NCI-H2196 treated with DMSO at 0.1 percent for 48 hours (cell line): ENCODE results near the gene C1orf87.
"Not testable (repeated sequence)": the region's sequence is repeated elsewhere in the genome, so short reads cannot be mapped to it uniquely, and the experiment has no call there.

Experiments used
- DNase-seq: peaks from one replicate; lab custom pipeline; 2025; ENCODE audit not compliant: unreplicated experiment; lab: John Stamatoyannopoulos, UW

The C1orf87 gene

GRCh38 chr1:59997479-59998115 is 76.0 kb downstream of the C1orf87 start:
- no peak for DNase-seq

DNA sequence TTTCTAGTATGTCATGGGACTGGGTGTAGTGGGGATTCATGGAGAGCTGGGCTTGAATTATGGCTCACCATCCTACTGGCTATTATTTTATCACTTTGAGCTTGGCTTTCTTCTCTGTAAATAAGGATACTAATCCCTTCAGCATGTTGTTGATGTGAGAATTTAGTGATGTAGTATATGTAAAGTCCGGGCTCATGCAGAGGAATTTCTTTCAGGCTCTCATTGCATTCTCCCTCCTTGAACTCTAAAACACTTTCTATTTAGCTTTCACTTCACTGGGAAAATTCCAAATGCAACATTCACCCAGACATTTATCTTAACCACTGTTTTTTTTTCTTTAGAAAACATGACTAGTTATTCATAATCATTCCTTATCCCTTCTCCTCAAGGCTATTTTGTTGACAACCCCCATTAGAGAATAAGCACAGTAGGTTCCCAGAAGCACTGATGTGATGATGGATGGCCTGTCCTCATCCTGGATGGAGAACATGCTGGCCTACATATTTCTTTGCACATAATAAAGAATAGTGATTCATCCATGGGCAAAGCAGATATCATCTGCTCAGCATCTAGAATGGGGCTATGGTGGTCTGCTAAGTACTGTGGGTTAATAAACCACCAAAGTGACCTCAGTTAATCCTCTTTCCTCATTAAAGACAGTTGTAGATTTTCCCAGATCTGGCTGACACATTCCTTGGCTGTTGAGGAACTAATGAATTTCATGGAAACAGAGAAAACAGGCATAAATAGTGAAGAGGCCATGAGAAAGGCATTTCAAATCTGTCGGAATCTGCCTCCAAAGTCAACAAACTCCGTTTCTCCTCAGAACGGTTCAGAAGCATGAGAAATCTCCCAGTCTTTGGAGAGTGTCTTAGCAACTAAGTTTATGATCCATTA is 79.0 kb downstream of the C1orf87 start:
- DNase-seq: no peak

- DNase-seq: no peak
These were observed 81.3 kb downstream of the C1orf87 start for GRCh38 chr1:59992040-59992820.

DNA sequence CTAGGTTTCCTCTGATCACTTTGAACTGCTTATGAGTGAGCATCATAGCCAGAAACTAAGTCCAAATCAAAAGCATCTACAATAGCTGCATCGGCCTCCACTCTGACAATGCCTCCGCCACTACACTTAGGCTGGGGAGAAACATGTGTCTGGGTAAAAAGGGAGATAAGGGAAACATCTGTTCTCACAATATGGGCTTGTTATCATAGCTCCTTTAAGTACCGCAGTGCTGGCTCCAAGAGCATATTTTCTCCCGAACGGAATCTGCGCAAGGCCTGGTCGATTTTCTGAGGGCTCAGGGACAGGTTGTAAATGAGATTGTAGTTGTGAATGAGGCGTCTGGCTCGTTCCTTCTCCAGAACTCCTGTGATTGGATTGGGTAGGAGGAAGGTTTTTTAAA is 83.1 kb downstream of the C1orf87 start:
- DNase-seq: no peak

GRCh38 chr1:59986516-59987310 is 86.9 kb downstream of the C1orf87 start:
- no peak for DNase-seq

GRCh38 chr1:59985911-59986515 is 87.6 kb downstream of the C1orf87 start:
- no peak for DNase-seq

- no peak for DNase-seq
These were observed 93.9 kb downstream of the C1orf87 start for GRCh38 chr1:59979666-59980065.

DNA sequence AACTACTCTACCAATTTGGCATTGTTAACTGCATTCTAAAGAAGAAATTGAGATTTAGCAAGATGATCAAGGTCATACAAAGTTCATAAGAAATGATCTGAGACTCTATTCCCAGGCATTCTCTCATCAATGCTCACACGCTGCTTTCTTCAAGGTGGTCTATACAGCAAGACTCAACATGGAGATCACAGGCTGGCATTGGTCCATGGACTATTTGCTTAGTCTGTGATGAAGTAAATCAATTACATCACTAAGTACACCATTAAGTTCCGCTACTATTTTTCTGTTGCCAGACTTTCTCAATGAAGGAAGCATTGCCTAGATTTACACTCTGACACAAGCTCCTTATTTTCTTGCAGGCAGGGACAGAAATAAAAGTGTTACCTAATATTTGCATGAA is 95.1 kb downstream of the C1orf87 start:
- DNase-seq: no peak

DNA sequence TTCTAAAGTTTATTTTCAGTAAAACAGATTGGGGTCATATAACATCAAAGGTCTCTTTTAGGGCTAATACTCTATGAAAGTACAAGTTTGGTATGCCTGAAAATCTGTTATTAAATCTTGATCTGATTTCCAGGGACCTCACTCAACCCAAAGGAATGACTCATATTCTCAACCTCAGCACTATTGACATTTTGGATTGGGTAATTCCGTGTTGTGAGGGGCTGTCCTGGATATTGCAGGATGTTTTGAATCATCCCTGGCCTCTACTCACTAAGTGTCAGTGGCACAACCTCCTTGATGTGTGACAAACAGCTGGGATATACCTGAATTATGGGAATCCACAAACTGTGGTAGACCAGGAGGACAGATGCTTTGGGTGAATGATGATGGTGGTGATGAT is 95.5 kb downstream of the C1orf87 start:
- no peak for DNase-seq

- DNase-seq: no peak
These were observed 96.5 kb downstream of the C1orf87 start for GRCh38 chr1:59977075-59977410.

DNA sequence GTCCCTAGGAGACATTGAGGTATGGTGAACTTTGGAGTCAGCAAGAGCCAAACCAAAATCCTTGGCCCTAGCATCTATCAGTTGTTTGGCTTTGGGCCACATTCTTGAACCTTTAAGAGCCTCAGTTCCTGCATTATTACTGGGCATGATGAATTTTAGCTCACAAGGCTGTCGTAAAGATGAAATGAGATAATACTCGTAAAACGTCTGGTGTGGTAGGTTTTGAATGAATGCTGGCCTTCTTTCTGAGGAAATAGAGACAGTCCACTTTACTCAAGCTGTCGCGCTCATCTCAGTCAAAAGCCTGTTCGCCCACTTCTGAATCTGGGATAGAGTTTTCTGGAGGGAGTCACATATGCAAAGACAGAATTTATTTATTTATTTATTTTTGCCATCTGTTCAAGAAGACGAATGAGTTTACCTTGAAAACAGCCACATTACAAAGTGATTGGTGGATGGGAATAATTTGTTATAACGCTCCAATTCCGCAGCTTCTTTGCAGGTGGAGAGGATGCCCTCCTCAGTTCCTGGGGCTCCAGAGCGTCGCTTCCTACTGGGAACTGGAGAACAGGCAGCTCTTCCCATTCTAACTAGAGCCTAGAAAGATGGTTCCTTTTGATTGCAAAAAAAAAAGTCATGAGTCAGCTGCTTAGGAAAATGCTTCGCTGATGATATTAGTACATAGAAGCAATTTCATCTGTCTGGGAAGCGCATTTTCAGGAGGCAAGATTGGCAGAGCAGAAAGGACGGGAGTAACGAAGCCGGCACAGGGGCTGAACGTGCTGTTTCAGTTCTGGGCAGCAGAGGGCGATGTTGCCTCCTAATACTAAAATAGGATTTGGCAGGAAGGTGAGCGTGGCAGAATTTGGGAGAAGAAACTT is 97.1 kb downstream of the C1orf87 start:
- peak; percentile 34 for DNase-seq

DNA sequence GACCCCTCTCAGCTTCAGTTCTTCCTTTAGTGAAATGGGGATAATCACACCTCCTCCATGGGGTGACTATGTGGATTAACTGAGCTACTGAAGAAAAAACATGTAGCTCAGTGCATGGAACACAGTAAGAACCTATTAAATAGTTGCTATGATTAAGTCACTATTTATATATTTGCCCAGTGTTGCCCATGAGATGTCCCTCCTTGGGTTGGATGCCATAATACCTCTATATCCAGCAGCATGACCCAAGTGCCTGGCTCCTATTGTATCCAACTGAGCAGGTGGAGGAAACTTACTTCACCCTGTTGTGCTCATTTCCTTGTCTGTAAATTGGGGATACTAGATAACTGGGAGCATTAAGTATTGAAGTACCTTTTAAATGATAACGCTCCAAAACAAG is 99.9 kb downstream of the C1orf87 start:
- no peak for DNase-seq

DNA sequence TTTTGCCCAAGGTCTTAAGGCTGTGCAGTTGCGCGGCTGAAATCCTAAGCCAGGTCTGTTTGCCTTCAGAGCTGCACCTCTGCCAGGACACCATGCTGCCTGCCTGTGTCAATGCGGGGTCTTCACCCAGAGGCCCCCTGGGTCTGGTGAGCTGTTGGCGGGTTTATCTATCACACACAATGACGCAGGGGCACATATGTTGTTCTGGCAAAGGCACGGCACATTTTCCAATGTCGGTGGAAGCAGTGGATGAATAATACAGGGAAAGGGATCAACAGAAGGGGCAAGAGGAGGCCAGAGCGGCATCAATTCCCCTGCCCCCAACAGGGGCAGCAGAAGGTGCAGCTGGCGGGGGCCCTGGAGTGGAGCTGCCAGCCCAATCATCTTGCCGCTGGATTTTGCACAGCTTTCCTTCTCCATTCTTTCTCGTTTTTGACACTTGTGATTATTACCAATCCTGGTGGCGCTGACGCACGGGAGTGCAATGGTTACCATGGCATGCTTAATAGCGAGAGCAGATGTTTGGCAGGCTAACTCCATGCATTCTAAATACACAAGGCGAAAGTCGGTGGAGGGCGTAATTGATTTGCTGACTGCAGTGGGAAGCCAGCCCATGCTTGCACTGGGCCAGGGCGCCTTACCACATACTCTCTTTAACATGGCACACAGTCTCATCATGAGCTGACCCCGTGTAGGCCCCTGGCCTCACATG is 101.2 kb downstream of the C1orf87 start:
- DNase-seq: peak; percentile 23

DNA sequence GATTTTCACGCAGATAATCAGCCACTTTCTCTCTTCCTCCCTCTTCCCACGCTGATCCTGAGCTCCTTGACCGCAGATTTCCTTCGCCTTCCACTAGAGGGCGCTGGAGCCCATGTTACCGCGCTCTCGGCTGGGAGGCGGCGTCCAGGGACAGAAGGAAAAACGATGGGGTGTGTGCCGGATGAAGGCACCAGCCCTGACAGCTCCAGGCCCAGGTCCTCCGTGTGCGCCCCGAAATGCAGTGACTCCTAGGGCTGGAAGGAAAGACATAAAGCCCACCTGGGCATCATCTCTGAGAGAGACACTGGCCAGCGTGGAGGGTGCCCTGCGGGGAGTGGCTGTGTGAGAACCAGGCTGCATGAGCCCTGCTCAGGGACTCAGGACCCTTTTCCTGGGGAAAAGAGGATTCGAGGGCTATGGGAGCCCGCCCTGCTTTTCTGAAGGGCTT is 102.1 kb downstream of the C1orf87 start:
- DNase-seq: peak; percentile 37

DNA sequence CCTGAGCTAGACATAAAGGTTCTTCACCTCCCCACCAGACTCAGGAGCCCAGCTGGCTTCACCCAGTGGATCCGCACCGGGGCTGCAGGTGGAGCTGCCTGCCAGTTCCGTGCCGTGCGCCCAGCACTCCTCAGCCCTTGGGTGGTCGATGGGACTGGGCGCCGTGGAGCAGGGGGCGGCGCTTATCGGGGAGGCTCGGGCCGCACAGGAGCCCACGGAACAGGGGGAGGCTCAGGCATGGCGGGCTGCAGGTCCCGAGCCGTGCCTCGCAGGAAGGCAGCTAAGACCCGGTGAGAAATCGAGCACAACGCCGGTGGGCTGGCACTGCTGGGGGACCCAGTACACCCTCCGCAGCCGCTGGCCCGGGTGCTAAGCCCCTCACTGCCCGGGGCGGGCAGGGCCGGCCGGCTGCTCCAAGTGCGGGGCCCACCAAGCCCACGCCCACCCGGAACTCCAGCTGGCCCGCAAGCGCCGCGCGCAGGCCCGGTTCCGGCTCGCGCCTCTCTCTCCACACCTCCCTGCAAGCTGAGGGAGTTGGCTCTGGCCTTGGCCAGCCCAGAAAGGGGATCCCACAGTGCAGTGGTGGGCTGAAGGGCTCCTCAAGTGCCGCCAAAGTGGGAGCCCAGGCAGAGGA is 103.9 kb downstream of the C1orf87 start:
- not testable (repeated sequence) for DNase-seq

DNA sequence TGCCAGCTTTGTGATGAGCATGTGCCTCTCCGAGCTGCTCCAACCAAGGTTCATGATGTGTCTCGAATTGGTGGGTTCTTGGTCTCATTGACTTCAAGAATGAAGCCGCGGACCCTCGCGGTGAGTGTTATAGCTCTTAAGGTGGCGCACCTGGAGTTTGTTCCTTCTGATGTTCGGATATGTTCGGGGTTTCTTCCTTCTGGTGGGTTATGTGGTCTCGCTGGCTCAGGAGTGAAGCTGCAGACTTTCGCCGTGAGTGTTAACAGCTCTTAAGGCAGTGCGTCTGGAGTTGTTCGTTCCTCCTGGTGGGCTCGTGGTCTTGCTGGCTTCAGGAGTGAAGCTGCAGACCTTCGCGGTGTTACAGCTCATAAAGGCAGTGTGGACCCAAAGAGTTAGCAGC is 104.8 kb downstream of the C1orf87 start:
- DNase-seq: not testable (repeated sequence)

GRCh38 chr1:59967780-59968179 is 105.8 kb downstream of the C1orf87 start:
- DNase-seq: no peak

DNA sequence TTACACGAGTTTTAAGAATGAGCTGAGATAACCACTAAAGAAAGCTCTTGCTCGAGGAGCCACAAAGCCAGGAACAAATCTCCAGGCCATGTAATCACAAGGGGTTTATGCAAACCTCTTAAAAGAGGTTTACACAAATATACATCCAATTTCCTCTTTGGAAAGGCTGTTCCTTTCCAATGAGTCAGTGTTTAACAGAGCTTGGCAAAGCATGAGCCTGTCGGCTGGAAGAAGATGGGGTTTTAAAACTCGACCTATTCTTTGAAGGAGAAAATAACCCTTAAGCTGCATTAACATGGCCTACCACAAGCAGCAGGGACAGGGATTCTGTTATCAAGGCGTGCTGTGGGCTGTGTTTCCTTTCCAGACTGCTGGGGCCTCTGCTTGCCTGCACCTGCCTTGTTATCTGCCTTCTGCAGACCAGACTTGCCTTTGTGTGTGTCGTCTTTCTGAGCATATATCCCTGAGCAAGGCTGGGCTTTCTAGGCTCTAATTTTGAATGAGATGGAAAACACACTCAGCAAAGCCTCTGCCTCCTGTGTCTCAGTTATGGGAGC is 106.4 kb downstream of the C1orf87 start:
- no peak for DNase-seq
